Kidney tubule cell (primary cell): ENCODE data around the gene PCOLCE2.
A peak's percentile ranks its signal among the peaks of the same experiment; 100 is the strongest.

ENCODE experiments used
- DNase-seq: peaks from one replicate; pipeline ENCODE4 v3.0.0-alpha.2; 2018; ENCODE audit warnings: low spot score

PCOLCE2 gene

GRCh38 chr3:142863930-142864920 is 24.7 kb downstream of the PCOLCE2 start:
- peak; percentile 45 for DNase-seq

GRCh38 chr3:142863010-142863817 is 25.7 kb downstream of the PCOLCE2 start:
- no peak for DNase-seq

GRCh38 chr3:142861926-142862325 is 27.0 kb downstream of the PCOLCE2 start:
- no peak for DNase-seq

- DNase-seq, result no peak
These were observed 30.8 kb downstream of the PCOLCE2 start for GRCh38 chr3:142858043-142858442.

GRCh38 chr3:142857056-142857455 is 31.8 kb downstream of the PCOLCE2 start:
- peak; percentile 80 for DNase-seq

- DNase-seq, result peak; percentile 96
These were observed 35.4 kb downstream of the PCOLCE2 start for GRCh38 chr3:142853270-142854168.

- no peak for DNase-seq
These were observed 36.9 kb downstream of the PCOLCE2 start for GRCh38 chr3:142852009-142852408.

- peak; percentile 94 for DNase-seq
These were observed 38.4 kb downstream of the PCOLCE2 start for GRCh38 chr3:142850395-142851023.

GRCh38 chr3:142849148-142849547 is 39.7 kb downstream of the PCOLCE2 start:
- peak; percentile 32 for DNase-seq

- DNase-seq, result no peak
These were observed 41.9 kb downstream of the PCOLCE2 start for GRCh38 chr3:142846779-142847577.

- peak; percentile 69 for DNase-seq
These were observed 44.4 kb downstream of the PCOLCE2 start for GRCh38 chr3:142844339-142844977.

GRCh38 chr3:142839831-142840230 is 49.1 kb downstream of the PCOLCE2 start:
- no peak for DNase-seq

- DNase-seq, result no peak
These were observed 51.4 kb downstream of the PCOLCE2 start for GRCh38 chr3:142837526-142837925.

- DNase-seq, result peak; percentile 78
These were observed 60.1 kb downstream of the PCOLCE2 start for GRCh38 chr3:142828703-142829305.

- no peak for DNase-seq
These were observed 69.7 kb downstream of the PCOLCE2 start for GRCh38 chr3:142819179-142819578.

- no peak for DNase-seq
These were observed 70.2 kb downstream of the PCOLCE2 start for GRCh38 chr3:142818651-142819050.

- no peak for DNase-seq
These were observed 71.0 kb downstream of the PCOLCE2 start for GRCh38 chr3:142817897-142818296.

GRCh38 chr3:142817356-142817755 is 71.5 kb downstream of the PCOLCE2 start:
- no peak for DNase-seq

GRCh38 chr3:142815803-142816202 is 73.1 kb downstream of the PCOLCE2 start:
- no peak for DNase-seq
